Right renal cortex interstitium (tissue), 3 donors: ENCODE measurements around the gene MALT1. TPM values are rescaled to one million over a fixed set of nuclear protein-coding genes. Genes with fewer than 3 reads are reported as not detected.

ENCODE experiments used
- DNase-seq, 3 donors: peaks; one replicate each; pipeline ENCODE4 v3.0.0-alpha.2; 2013; ENCODE audit warnings: low read depth in 3 of 3, low spot score in 2 of 3
- polyA plus RNA-seq, 3 donors: library from polyadenylated mRNA; unstranded; fragments of 120-200 nt; gene quantifications; one replicate each; pipeline ENCODE4 v1.2.1, GENCODE V29; 2013; ENCODE audit not compliant: insufficient read length in 3 of 3

Gene MALT1
- polyA plus RNA-seq, 3 donors: 28.8 to 30.1 (median 30.0) TPM

- no peak for DNase-seq
These were observed 125.0 kb downstream of the MALT1 start for GRCh38 chr18:58796220-58796619.

GRCh38 chr18:58800582-58800981 lies 129.3 kb downstream of the MALT1 start:
- DNase-seq: no peak

GRCh38 chr18:58802959-58803358 lies 131.7 kb downstream of the MALT1 start:
- DNase-seq: no peak

- DNase-seq: no peak
These were observed 132.7 kb downstream of the MALT1 start for GRCh38 chr18:58803978-58804377.

Other genes starting within 250 kb of the MALT1 start
- gene ALPK2, start 42.4 kb upstream of the MALT1 start, polyA plus RNA-seq: under 1 TPM; 0.21 to 0.85 (median 0.75) TPM
- 100 to 1,000 TPM in 2 of 3 donors, 10 to 100 TPM in 1; 86.6 to 104 (median 102) TPM for gene ZNF532, start 193.4 kb downstream of the MALT1 start, polyA plus RNA-seq